H1 (cell line): ENCODE measurements around the gene SAP30L. TPM values are rescaled to one million over a fixed set of nuclear protein-coding genes. Genes with fewer than 3 reads are reported as not detected.

ENCODE experiments used
- CTCF ChIA-PET: fragments of 300-600 bp; sonication (Branson Sonifier 250); formaldehyde crosslinking; loops from one replicate; lab custom pipeline; 2021; ENCODE audit not compliant: partially characterized antibody; lab: Charles Lee
- POLR2A ChIA-PET: fragments of 300-600 bp; sonication (Branson Sonifier 250); formaldehyde crosslinking; loops from one replicate; lab custom pipeline; 2021; ENCODE audit warnings: inconsistent platforms; ENCODE audit not compliant: partially characterized antibody; lab: Charles Lee
- DNase-seq, 2 experiments: peaks; one replicate each; pipeline versions ENCODE4 v3.0.0 to v3.0.0-alpha.2; 2010 to 2022; ENCODE audit warnings: low spot score in 2 of 2, low read depth in 1 of 2, mixed read lengths in 1 of 2
- FAIRE-seq: peaks from 2 replicates; lab custom pipeline; 2011; peaks lifted over from hg19 to GRCh38; lab: Jason Lieb, UNC
- H2AFZ ChIP-seq: 2 replicates; pipeline ENCODE4 v1.8.1; 2012; ENCODE audit warnings: low read length, inconsistent platforms
- H2AK5ac ChIP-seq: 2 replicates; pipeline ENCODE4 v1.6.1; 2013; ENCODE audit warnings: low read depth, low read length
- H2BK120ac ChIP-seq: replicated peaks from 2 replicates; pipeline ENCODE3; 2013; ENCODE audit warnings: low read depth, low read length, inconsistent platforms
- H2BK12ac ChIP-seq: 2 replicates; pipeline ENCODE4 v1.6.1; 2013; ENCODE audit warnings: low read depth, low read length
- H2BK15ac ChIP-seq: 2 replicates; pipeline ENCODE4 v1.6.1; 2013; ENCODE audit warnings: low read length
- H2BK20ac ChIP-seq: 2 replicates; pipeline ENCODE4 v1.6.1; 2013; ENCODE audit warnings: low read length
- H2BK5ac ChIP-seq: 2 replicates; pipeline ENCODE4 v1.6.1; 2013; ENCODE audit warnings: low read depth, low read length
- H3K14ac ChIP-seq: 2 replicates; pipeline ENCODE4 v1.6.1; 2013; ENCODE audit warnings: inconsistent platforms; ENCODE audit not compliant: insufficient read length
- H3K18ac ChIP-seq: 2 replicates; pipeline ENCODE4 v1.6.1; 2013; ENCODE audit warnings: low read length; ENCODE audit errors: extremely low read depth
- H3K23ac ChIP-seq: 2 replicates; pipeline ENCODE4 v1.6.1; 2013; ENCODE audit warnings: inconsistent platforms; ENCODE audit not compliant: insufficient read length
- H3K23me2 ChIP-seq: 2 replicates; pipeline ENCODE4 v1.6.1; 2013; ENCODE audit warnings: low read depth, low read length
- H3K27ac ChIP-seq: 2 replicates; pipeline ENCODE4 v1.6.1; 2011; ENCODE audit warnings: low read depth, low read length, inconsistent platforms
- H3K27me3 ChIP-seq, 4 experiments: replicated peaks in 1 of 4; 1 replicate in 1 of 4; 2 replicates in 3 of 4; pipeline versions ENCODE4 v1.6.1 to v1.8.1; 2011 to 2013; ENCODE audit warnings: low read length in 3 of 4, mild to moderate bottlenecking in 3 of 4, inconsistent platforms in 2 of 4, mixed read lengths in 2 of 4, moderate library complexity in 1 of 4; ENCODE audit not compliant: control insufficient read depth in 3 of 4, insufficient read depth in 3 of 4; ENCODE audit errors: extremely low read depth in 1 of 4
- H3K36me3 ChIP-seq, 4 experiments: 2 replicates each; pipeline versions ENCODE4 v1.6.1 to v1.8.1; 2011 to 2013; ENCODE audit warnings: mild to moderate bottlenecking in 4 of 4, low read length in 3 of 4, moderate library complexity in 2 of 4, control low read depth in 1 of 4, inconsistent platforms in 1 of 4; ENCODE audit not compliant: insufficient read depth in 4 of 4, control insufficient read depth in 2 of 4
- H3K4ac ChIP-seq: replicated peaks from 2 replicates; pipeline ENCODE3; 2013; ENCODE audit warnings: low read length, low read depth, mixed read lengths, inconsistent platforms; ENCODE audit not compliant: insufficient read length
- H3K4me1 ChIP-seq, 4 experiments: replicated peaks in 1 of 4; 1 replicate in 1 of 4; 2 replicates in 3 of 4; pipeline versions ENCODE4 v1.6.1 to v1.8.1; 2011 to 2013; ENCODE audit warnings: low read length in 3 of 4, inconsistent platforms in 2 of 4, mixed read lengths in 1 of 4; ENCODE audit not compliant: insufficient read depth in 4 of 4, control insufficient read depth in 3 of 4
- H3K4me2 ChIP-seq, 2 experiments: 2 replicates each; pipeline versions ENCODE4 v1.6.1 to v1.8.1; 2011 to 2013; ENCODE audit warnings: low read depth in 2 of 2, low read length in 2 of 2, control low read depth in 1 of 2, inconsistent platforms in 1 of 2, mild to moderate bottlenecking in 1 of 2; ENCODE audit not compliant: insufficient read depth in 1 of 2
- H3K4me3 ChIP-seq, 4 experiments: fragments of 200-600, 300-600 bp in 1 of 4; sonication (generic), shearing (Covaris generic), sonication (Bioruptor Twin) in 1 of 4; 2 replicates each; pipeline versions ENCODE4 v1.5.1 to v1.8.1; 2011 to 2016; ENCODE audit warnings: low read length in 4 of 4, low read depth in 3 of 4, control low read depth in 2 of 4, inconsistent platforms in 2 of 4, mild to moderate bottlenecking in 2 of 4, mixed read lengths in 1 of 4, moderate library complexity in 1 of 4; ENCODE audit not compliant: insufficient read depth in 2 of 4; ENCODE audit errors: extremely low read depth in 1 of 4
- H3K56ac ChIP-seq: replicated peaks from 2 replicates; pipeline ENCODE3; 2013; ENCODE audit warnings: low read depth, mild to moderate bottlenecking, mixed read lengths, low read length, inconsistent platforms; ENCODE audit not compliant: insufficient read length
- H3K79me1 ChIP-seq: 2 replicates; pipeline ENCODE4 v1.6.1; 2013; ENCODE audit warnings: low read depth, low read length, control low read depth
- H3K79me2 ChIP-seq, 2 experiments: 2 replicates each; pipeline versions ENCODE4 v1.6.1 to v1.8.1; 2012 to 2013; ENCODE audit warnings: low read length in 2 of 2, mild to moderate bottlenecking in 2 of 2, inconsistent platforms in 1 of 2; ENCODE audit not compliant: insufficient read depth in 2 of 2, control insufficient read depth in 1 of 2
- H3K9ac ChIP-seq, 4 experiments: replicated peaks in 1 of 4; 1 replicate in 1 of 4; 2 replicates in 3 of 4; pipeline versions ENCODE4 v1.6.1 to v1.8.1; 2011 to 2013; ENCODE audit warnings: low read depth in 3 of 4, low read length in 3 of 4, control low read depth in 2 of 4, mild to moderate bottlenecking in 2 of 4, moderate library complexity in 2 of 4, inconsistent platforms in 1 of 4; ENCODE audit errors: extremely low read depth in 1 of 4
- H3K9me3 ChIP-seq, 2 experiments: 2 replicates each; pipeline versions ENCODE4 v1.6.1 to v1.8.1; 2012 to 2013; ENCODE audit warnings: mild to moderate bottlenecking in 2 of 2, moderate library complexity in 2 of 2, control low read depth in 1 of 2, inconsistent platforms in 1 of 2, low read depth in 1 of 2, low read length in 1 of 2, mixed read lengths in 1 of 2; ENCODE audit not compliant: insufficient read depth in 2 of 2
- H4K20me1 ChIP-seq, 2 experiments: replicated peaks in 1 of 2; 2 replicates each; pipeline versions ENCODE3 to v1.8.1; 2011 to 2013; ENCODE audit warnings: inconsistent platforms in 2 of 2, low read length in 2 of 2, mild to moderate bottlenecking in 1 of 2; ENCODE audit not compliant: insufficient read depth in 2 of 2, control insufficient read depth in 1 of 2
- H4K5ac ChIP-seq: 2 replicates; pipeline ENCODE4 v1.6.1; 2013; ENCODE audit warnings: low read length, low read depth, mixed read lengths, inconsistent platforms; ENCODE audit not compliant: insufficient read length
- H4K8ac ChIP-seq: 2 replicates; pipeline ENCODE4 v1.8.0; 2013; ENCODE audit warnings: mild to moderate bottlenecking, moderate library complexity, low read length, inconsistent platforms; ENCODE audit not compliant: insufficient read depth; ENCODE audit errors: extremely low read depth
- H4K91ac ChIP-seq: replicated peaks from 2 replicates; pipeline ENCODE3; 2013; ENCODE audit warnings: low read length, mixed read lengths, inconsistent platforms; ENCODE audit not compliant: insufficient read length
- CREB1 ChIP-seq: IDR thresholded peaks from 2 replicates; pipeline ENCODE4 v1.6.1; 2012; ENCODE audit warnings: inconsistent platforms
- CTBP2 ChIP-seq: IDR thresholded peaks from 2 replicates; pipeline ENCODE4 v1.7.0; 2011; ENCODE audit warnings: borderline replicate concordance, mild to moderate bottlenecking, moderate library complexity, mixed read lengths, low read length; ENCODE audit not compliant: insufficient read depth, insufficient read length
- NANOG ChIP-seq: IDR thresholded peaks from 2 replicates; pipeline ENCODE4 v1.6.1; 2011; ENCODE audit warnings: low read length, low read depth, mild to moderate bottlenecking, inconsistent platforms; ENCODE audit not compliant: insufficient read depth, poor library complexity, severe bottlenecking
- TEAD4 ChIP-seq: IDR thresholded peaks from 2 replicates; pipeline ENCODE4 v1.6.1; 2012; ENCODE audit warnings: low read depth, low read length, inconsistent platforms, mixed read lengths
- WGBS, 2 experiments: shearing (Covaris generic) in 1 of 2; methylation state at CpG; one replicate each; pipeline versions ENCODE4 v1.1.6 to v1.1.7; 2013 to 2015; ENCODE audit warnings: low lambda C conversion rate in 2 of 2, mixed read lengths in 2 of 2, inconsistent platforms in 1 of 2, low coverage in 1 of 2, missing lambda C conversion rate in 1 of 2; ENCODE audit not compliant: insufficient replicate concordance in 2 of 2, insufficient coverage in 1 of 2, insufficient read length in 1 of 2; ENCODE audit errors: extremely low coverage in 1 of 2, missing lambda C conversion rate in 1 of 2; 5-methylcytosine and 5-hydroxymethylcytosine counted together
- polyA plus RNA-seq, 7 experiments: library from polyadenylated mRNA; depleted of rRNA in 3 of 7; stranded (reverse) in 5 of 7; unstranded in 2 of 7; fragments of >200 nt in 5 of 7; fragments of 200-250 nt in 2 of 7; gene quantifications; 1 replicate in 5 of 7; 2 replicates in 1 of 7; 4 replicates in 1 of 7; pipeline versions ENCODE4 v1.2.1 to v1.2.3, GENCODE V29; 2011 to 2013; ENCODE audit warnings: missing spikeins in 2 of 7, mixed read lengths in 2 of 7
- total RNA-seq: library from RNA; stranded (reverse); fragmentation: NEBNext Ultra II Directional; extraction: Animal tissue kit (Norgen Biotek cat#: 25700); gene quantifications from 2 replicates; pipeline ENCODE4 v1.2.1, GENCODE V29; 2021

Gene SAP30L
- total and polyA plus RNA-seq, 2 of the 8 experiments (the other 6 are each of a cell fraction or from before 2014, with no cell fraction given): 12.2 to 31.5 TPM

- DNase-seq (no peak), FAIRE-seq (no peak)
- H3K14ac ChIP-seq: no peak overlapping the region
- no peak overlapping the region for H3K23ac ChIP-seq
- H4K5ac ChIP-seq: no peak overlapping the region
- H3K4ac ChIP-seq: no peak overlapping the region
- H3K23me2 ChIP-seq: no peaks in the 10 kb centered on the region; the same call in 1 of the 2 replicates
- H2BK12ac ChIP-seq: no peak overlapping the region
- H2BK120ac ChIP-seq: no peak overlapping the region
- no peak overlapping the region for H3K9ac ChIP-seq
- peaks cover 0 to 21% (median 14%) of the 10 kb centered on the region in 4 experiments; a peak in 6 of 7 replicates for H3K27me3 ChIP-seq
- H3K18ac ChIP-seq: no peak overlapping the region
- H3K9me3 ChIP-seq: no peaks in the 10 kb centered on the region
- H2AK5ac ChIP-seq: no peak overlapping the region
- no peak overlapping the region for H4K91ac ChIP-seq
- WGBS, 2 experiments: 84% methylated on average over 2 of the region's 2 CpGs; no CpG with 5 or more reads in 1 of the 2 experiments
- no peak overlapping the region for H2BK20ac ChIP-seq
- H3K4me3 ChIP-seq: no peak overlapping the region
- H2BK15ac ChIP-seq: no peak overlapping the region
- no peaks in the 10 kb centered on the region for H3K36me3 ChIP-seq
- no peak overlapping the region for H2BK5ac ChIP-seq
- no peak overlapping the region for H3K27ac ChIP-seq
- CTCF ChIA-PET: interaction anchor here (0.9 kb wide), 1 partner anchor 12 kb away, joined by 3 read pairs; no protein-coding TSS in a partner anchor
- H2AFZ ChIP-seq: no peak overlapping the region
- no peak overlapping the region for H3K56ac ChIP-seq
- no peaks in the 10 kb centered on the region for H3K4me1 ChIP-seq
- H3K79me1 ChIP-seq: no peaks in the 10 kb centered on the region
- no peaks in the 10 kb centered on the region for H4K20me1 ChIP-seq
- POLR2A ChIA-PET: no interaction called here
- H4K8ac ChIP-seq: no peak overlapping the region
- no peak overlapping the region for H3K4me2 ChIP-seq
- H3K79me2 ChIP-seq: no peaks in the 10 kb centered on the region
- no peak for TF ChIP-seq CREB1
- no peak for TF ChIP-seq NANOG
- no peak for TF ChIP-seq TEAD4
- no peak for TF ChIP-seq CTBP2
Observed at GRCh38 chr5:154491941-154492340, 46.1 kb downstream of the SAP30L start.
